Epithelial cell of esophagus (primary cell): ENCODE measurements around the gene CTNND1.

ENCODE experiments used
- DNase-seq: peaks from one replicate; pipeline ENCODE4 v3.0.0; 2010; ENCODE audit warnings: low read depth
- H3K4me3 ChIP-seq: 2 replicates; pipeline ENCODE4 v1.5.1; 2011; ENCODE audit warnings: mild to moderate bottlenecking, low read length, control low read depth
- CTCF ChIP-seq: IDR thresholded peaks from 2 replicates; pipeline ENCODE4 v1.5.1; 2011; ENCODE audit warnings: low read depth, mild to moderate bottlenecking, low read length, control low read depth, inconsistent platforms; ENCODE audit not compliant: insufficient read depth; ENCODE audit errors: missing control alignments

CTNND1 gene

GRCh38 chr11:57802411-57802810, 40.8 kb downstream of the CTNND1 start:
- no peak overlapping the region for H3K4me3 ChIP-seq
- no peak for DNase-seq
- TF ChIP-seq CTCF: no peak

- no peak for DNase-seq
- H3K4me3 ChIP-seq: no peak overlapping the region
- TF ChIP-seq CTCF: no peak
Observed at GRCh38 chr11:57804466-57804865, 42.9 kb downstream of the CTNND1 start.

GRCh38 chr11:57805780-57806179, 44.2 kb downstream of the CTNND1 start:
- no peak overlapping the region for H3K4me3 ChIP-seq
- no peak for DNase-seq
- TF ChIP-seq CTCF: no peak

GRCh38 chr11:57812634-57813033, 51.0 kb downstream of the CTNND1 start:
- no peak for TF ChIP-seq CTCF
- DNase-seq: no peak
- H3K4me3 ChIP-seq: no peak overlapping the region

- no peak for TF ChIP-seq CTCF
- no peak for DNase-seq
- no peak overlapping the region for H3K4me3 ChIP-seq
Observed at GRCh38 chr11:57815476-57815875, 53.9 kb downstream of the CTNND1 start.

DNA sequence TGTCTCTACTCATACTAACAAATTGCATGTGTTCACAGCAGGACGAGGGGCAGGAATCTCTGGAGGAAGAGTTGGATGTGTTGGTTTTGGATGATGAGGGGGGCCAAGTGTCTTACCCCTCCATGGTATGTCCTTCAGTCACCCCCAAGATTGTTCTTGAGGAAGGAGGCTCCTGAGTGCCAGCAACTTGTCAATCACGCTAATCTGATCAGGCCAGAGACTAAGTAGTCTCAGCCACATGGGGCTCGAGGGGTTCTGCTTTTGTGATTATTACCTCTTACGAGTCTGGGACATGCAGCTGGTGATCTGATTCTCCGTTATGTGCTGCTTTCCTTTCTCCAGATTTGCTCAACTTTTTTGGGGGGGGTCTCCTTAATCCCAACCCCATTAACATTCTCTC, 54.3 kb downstream of the CTNND1 start:
- no peak for TF ChIP-seq CTCF
- no peak overlapping the region for H3K4me3 ChIP-seq
- DNase-seq: no peak

- no peak for DNase-seq
- no peak for TF ChIP-seq CTCF
- no peak overlapping the region for H3K4me3 ChIP-seq
Observed at GRCh38 chr11:57818812-57819211, 57.2 kb downstream of the CTNND1 start.
